Suprapubic skin (tissue), 4 donors: ENCODE measurements around the gene PLP2. TPM values are rescaled to one million over a fixed set of nuclear protein-coding genes. Genes with fewer than 3 reads are reported as not detected.

Experiments
- DNase-seq, 2 donors: peaks; one replicate each; pipeline ENCODE4 v3.0.0-alpha.2; 2019; ENCODE audit warnings: low spot score in 2 of 2
- H3K27ac ChIP-seq: fragments of 200-600 bp; sonication (generic); one replicate; pipeline ENCODE4 v1.5.1; 2019
- H3K27me3 ChIP-seq: fragments of 200-600 bp; sonication (generic); one replicate; pipeline ENCODE4 v1.5.1; 2019
- H3K36me3 ChIP-seq: fragments of 200-600 bp; sonication (generic); one replicate; pipeline ENCODE4 v1.5.1; 2019
- H3K4me1 ChIP-seq: fragments of 200-600 bp; sonication (generic); one replicate; pipeline ENCODE4 v1.5.1; 2019
- H3K4me3 ChIP-seq: fragments of 200-600 bp; sonication (generic); one replicate; pipeline ENCODE4 v1.5.1; 2019; ENCODE audit warnings: mild to moderate bottlenecking
- H3K9me3 ChIP-seq: fragments of 200-600 bp; sonication (generic); one replicate; pipeline ENCODE4 v1.5.1; 2019
- CTCF ChIP-seq, 2 donors: fragments of 200-600 bp in 1 of 2; fragments of 450-650 bp in 1 of 2; sonication (generic) in 1 of 2; IDR thresholded peaks; one replicate each; pipeline ENCODE4 v1.5.1; 2016 to 2019; ENCODE audit warnings: antibody characterized with exemption in 2 of 2, mild to moderate bottlenecking in 1 of 2, moderate library complexity in 1 of 2
- EP300 ChIP-seq: sonication (generic); formaldehyde crosslinking; IDR thresholded peaks from one replicate; pipeline ENCODE4 v1.6.1; 2017; ENCODE audit warnings: antibody characterized with exemption
- POLR2A ChIP-seq, 2 donors: fragments of 450-650 bp; IDR thresholded peaks; one replicate each; pipeline ENCODE4 v1.6.1; 2017; ENCODE audit warnings: antibody characterized with exemption in 2 of 2, mild to moderate bottlenecking in 2 of 2, moderate library complexity in 2 of 2
- POLR2AphosphoS5 ChIP-seq, 3 donors: sonication (generic); formaldehyde crosslinking; IDR thresholded peaks; one replicate each; pipeline ENCODE4 v1.6.1; 2017; ENCODE audit warnings: antibody characterized with exemption in 3 of 3
- WGBS: methylation state at CpG from one replicate; pipeline ENCODE4 v1.1.5; 2018; 5-methylcytosine and 5-hydroxymethylcytosine counted together
- total RNA-seq, 4 donors: library from RNA; depleted of rRNA; stranded (reverse); fragments of >200 nt; gene quantifications; one replicate each; pipeline ENCODE4 v1.1.0, GENCODE V29; 2016

Gene PLP2
- total RNA-seq, 4 donors from 2014 or later, result 159 to 250 (median 205) TPM

DNA sequence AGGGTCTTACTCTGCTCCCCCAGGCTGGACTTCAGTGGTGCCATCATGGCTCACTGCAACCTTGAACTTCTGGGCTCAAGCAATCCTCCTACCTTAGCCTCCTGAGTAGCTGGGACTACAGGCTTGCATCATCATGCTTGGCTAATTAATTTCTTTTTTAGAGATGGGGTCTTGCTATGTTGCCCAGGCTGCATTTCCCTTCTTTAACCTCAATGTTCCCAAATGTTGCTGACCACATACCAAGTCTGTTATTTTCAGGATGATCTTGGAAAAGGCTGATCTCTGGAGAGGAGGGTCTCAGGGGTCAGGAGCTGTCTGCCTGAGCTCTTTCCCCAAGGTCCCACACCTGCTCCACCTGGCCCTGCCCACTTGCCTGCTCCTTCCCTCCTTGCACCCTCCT is 48.4 kb downstream of the PLP2 start:
- TF ChIP-seq EP300 (no peak), POLR2A (IDR thresholded peaks at IDR 0.05) (no peak), CTCF (IDR thresholded peaks at IDR 0.05) (no peak), POLR2AphosphoS5 (IDR thresholded peaks at IDR 0.05) (no peak)
- no peaks in the 10 kb centered on the region for H3K27me3 ChIP-seq
- H3K9me3 ChIP-seq, result no peaks in the 10 kb centered on the region
- H3K4me1 ChIP-seq, result no peaks in the 10 kb centered on the region
- no peak for DNase-seq
- no peak overlapping the region for H3K27ac ChIP-seq
- H3K36me3 ChIP-seq, result no peaks in the 10 kb centered on the region
- H3K4me3 ChIP-seq, result no peak overlapping the region

GRCh38 chrX:49221868-49222267 is 50.2 kb downstream of the PLP2 start:
- no peaks in the 10 kb centered on the region for H3K36me3 ChIP-seq
- no peak overlapping the region for H3K27ac ChIP-seq
- no peak overlapping the region for H3K4me3 ChIP-seq
- no peak for DNase-seq
- H3K27me3 ChIP-seq, result no peaks in the 10 kb centered on the region
- H3K4me1 ChIP-seq, result no peaks in the 10 kb centered on the region
- H3K9me3 ChIP-seq, result no peaks in the 10 kb centered on the region
- TF ChIP-seq CTCF (IDR thresholded peaks at IDR 0.05) (no peak), POLR2AphosphoS5 (IDR thresholded peaks at IDR 0.05) (no peak), POLR2A (IDR thresholded peaks at IDR 0.05) (no peak), EP300 (no peak)
- 81% methylated on average over 2 of the region's 2 CpGs for WGBS

Other genes with a start within 250 kb of the PLP2 start
- 10 to 100 TPM; 32.3 to 50.1 (median 46.2) TPM for gene OTUD5, start 214.3 kb upstream of the PLP2 start, total RNA-seq
- gene KCND1, start 200.1 kb upstream of the PLP2 start, total RNA-seq, result 1 to 10 TPM in 3 of 4 donors, under 1 TPM in 1; 0.55 to 2.8 (median 1.3) TPM
- 10 to 100 TPM; 26.8 to 67.7 (median 35.2) TPM for gene GRIPAP1, start 169.6 kb upstream of the PLP2 start, total RNA-seq
- 10 to 100 TPM; 40.4 to 54.9 (median 50.3) TPM for gene TFE3, start 128.5 kb upstream of the PLP2 start, total RNA-seq
- 10 to 100 TPM; 36.6 to 43.3 (median 38.1) TPM for gene CCDC120, start 112.9 kb upstream of the PLP2 start, total RNA-seq
- 10 to 100 TPM in 2 of 4 donors, 1 to 10 TPM in 2; 4.6 to 15.6 (median 9.2) TPM for gene PRAF2, start 97.9 kb upstream of the PLP2 start, total RNA-seq
- 100 to 1,000 TPM in 1 of 4 donors, 10 to 100 TPM in 3; 65.8 to 122 (median 86.8) TPM for gene WDR45, start 92.0 kb upstream of the PLP2 start, total RNA-seq
- gene GPKOW, start 48.2 kb upstream of the PLP2 start, total RNA-seq, result 10 to 100 TPM; 27.7 to 31.7 (median 28.9) TPM
- gene MAGIX, start 9.1 kb upstream of the PLP2 start, total RNA-seq, result 10 to 100 TPM in 2 of 4 donors, 1 to 10 TPM in 2; 4.9 to 14.9 (median 9.0) TPM
- gene PRICKLE3, start 14.5 kb downstream of the PLP2 start, total RNA-seq, result 10 to 100 TPM; 20.8 to 47.9 (median 31.1) TPM
- 1 to 10 TPM in 2 of 4 donors, under 1 TPM in 1, not detected in 1; 0.30 to 1.6 (median 1.3) TPM for gene SYP, start 28.3 kb downstream of the PLP2 start, total RNA-seq
- under 1 TPM in 3 of 4 donors, not detected in 1; 0.21 to 0.40 (median 0.29) TPM for gene CACNA1F, start 61.4 kb downstream of the PLP2 start, total RNA-seq
- 10 to 100 TPM; 18.1 to 25.0 (median 18.8) TPM for gene CCDC22, start 63.6 kb downstream of the PLP2 start, total RNA-seq
- 1 to 10 TPM in 1 of 4 donors, under 1 TPM in 2, not detected in 1; 0.26 to 1.0 (median 0.62) TPM for gene FOXP3, start 92.8 kb downstream of the PLP2 start, total RNA-seq
- gene PPP1R3F, start 97.9 kb downstream of the PLP2 start, total RNA-seq, result 10 to 100 TPM in 1 of 4 donors, 1 to 10 TPM in 3; 4.8 to 13.3 (median 5.7) TPM
- not detected for gene GAGE10, start 131.7 kb downstream of the PLP2 start, total RNA-seq
- gene GAGE12J, start 150.1 kb downstream of the PLP2 start, total RNA-seq, result not detected
- not detected for gene GAGE13, start 159.7 kb downstream of the PLP2 start, total RNA-seq